PFSK-1 (cell line): ENCODE results near the gene PRKCG.

Source experiments
- POLR2AphosphoS5 ChIP-seq: IDR thresholded peaks from 2 replicates; pipeline ENCODE4 v1.6.1; 2012; ENCODE audit warnings: low read depth, mild to moderate bottlenecking, control low read depth, low read length, moderate library complexity
- SIN3A ChIP-seq: IDR thresholded peaks from 2 replicates; pipeline ENCODE4 v1.6.1; 2012; ENCODE audit warnings: mild to moderate bottlenecking, low read length, moderate library complexity, borderline replicate concordance; ENCODE audit not compliant: insufficient read depth
- TAF1 ChIP-seq: IDR thresholded peaks from 2 replicates; pipeline ENCODE4 v1.6.1; 2012; ENCODE audit warnings: low read length, control low read depth, borderline replicate concordance; ENCODE audit not compliant: insufficient read depth

DNA sequence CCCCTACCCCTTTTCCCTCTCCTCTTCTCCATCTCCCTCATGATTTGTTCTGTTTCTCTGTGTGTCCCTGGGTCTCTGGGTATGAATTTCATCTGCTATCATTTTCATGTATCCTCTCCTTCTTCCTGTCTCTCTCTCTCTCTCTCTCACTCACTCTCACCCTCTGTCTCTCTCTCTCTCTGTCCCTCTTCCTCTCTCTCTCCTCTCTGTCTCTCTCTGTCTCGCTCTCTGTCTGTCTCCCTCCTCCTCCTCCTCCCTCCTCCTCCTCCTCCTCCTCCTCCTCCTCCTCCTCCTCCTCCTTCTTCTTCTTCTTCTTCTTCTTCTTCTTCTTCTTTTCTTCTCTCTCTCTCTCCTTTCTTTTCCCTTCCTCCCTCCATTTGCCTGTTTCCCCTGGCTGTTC, 23.8 kb downstream of the PRKCG start:
- TF ChIP-seq POLR2AphosphoS5 = no peak
- no peak for TF ChIP-seq SIN3A
- TF ChIP-seq TAF1 = no peak
